GM12801 (cell line): ENCODE data around the gene CALD1.

Source experiments
- TF ChIP-seq, protein P1 (sequence below): IDR thresholded peaks from one replicate; pipeline ENCODE4 v1.5.1; 2011; ENCODE audit warnings: control low read depth; ENCODE audit not compliant: insufficient read length; ENCODE audit errors: extremely low read depth

Gene CALD1

DNA sequence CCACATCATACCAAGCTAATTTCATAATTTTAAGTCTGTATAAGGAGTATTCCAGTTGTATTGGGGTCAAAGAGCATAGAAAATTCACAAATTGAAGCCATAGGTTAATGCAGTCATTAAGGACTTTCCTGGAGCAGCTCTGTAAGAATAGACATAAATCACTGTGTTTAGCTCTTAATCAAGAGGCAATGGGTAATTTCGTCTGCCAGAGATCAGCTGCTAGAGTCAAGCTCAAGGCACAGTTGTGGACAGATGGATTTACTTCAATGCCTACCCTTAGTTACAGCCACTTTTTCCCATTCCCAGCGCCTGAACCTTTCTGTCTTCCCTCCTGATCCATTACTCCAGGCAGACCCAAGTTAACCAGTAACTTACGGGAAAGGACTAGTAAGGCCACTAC lies 166.3 kb downstream of the CALD1 start:
- TF ChIP-seq, protein P1, sequence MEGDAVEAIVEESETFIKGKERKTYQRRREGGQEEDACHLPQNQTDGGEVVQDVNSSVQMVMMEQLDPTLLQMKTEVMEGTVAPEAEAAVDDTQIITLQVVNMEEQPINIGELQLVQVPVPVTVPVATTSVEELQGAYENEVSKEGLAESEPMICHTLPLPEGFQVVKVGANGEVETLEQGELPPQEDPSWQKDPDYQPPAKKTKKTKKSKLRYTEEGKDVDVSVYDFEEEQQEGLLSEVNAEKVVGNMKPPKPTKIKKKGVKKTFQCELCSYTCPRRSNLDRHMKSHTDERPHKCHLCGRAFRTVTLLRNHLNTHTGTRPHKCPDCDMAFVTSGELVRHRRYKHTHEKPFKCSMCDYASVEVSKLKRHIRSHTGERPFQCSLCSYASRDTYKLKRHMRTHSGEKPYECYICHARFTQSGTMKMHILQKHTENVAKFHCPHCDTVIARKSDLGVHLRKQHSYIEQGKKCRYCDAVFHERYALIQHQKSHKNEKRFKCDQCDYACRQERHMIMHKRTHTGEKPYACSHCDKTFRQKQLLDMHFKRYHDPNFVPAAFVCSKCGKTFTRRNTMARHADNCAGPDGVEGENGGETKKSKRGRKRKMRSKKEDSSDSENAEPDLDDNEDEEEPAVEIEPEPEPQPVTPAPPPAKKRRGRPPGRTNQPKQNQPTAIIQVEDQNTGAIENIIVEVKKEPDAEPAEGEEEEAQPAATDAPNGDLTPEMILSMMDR, result no peak

DNA sequence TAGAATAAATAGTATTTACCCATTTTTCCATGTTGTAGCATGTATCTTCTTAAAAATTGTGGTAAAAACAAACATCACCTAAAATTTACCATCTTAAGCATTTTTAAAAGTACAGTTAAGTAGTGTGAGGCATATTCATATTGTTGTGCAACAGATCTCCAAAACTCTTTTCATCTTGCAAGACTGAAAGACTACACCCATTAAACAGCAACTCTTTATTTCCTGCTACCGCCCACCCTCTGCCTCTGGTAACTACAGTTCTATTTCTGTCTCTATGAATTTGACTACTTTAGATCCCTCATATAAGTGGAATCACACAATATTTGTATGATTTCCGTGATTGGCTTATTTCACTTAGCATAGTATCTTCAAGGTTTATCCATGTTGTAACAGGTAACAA lies 166.8 kb downstream of the CALD1 start:
- TF ChIP-seq, protein P1, result no peak

DNA sequence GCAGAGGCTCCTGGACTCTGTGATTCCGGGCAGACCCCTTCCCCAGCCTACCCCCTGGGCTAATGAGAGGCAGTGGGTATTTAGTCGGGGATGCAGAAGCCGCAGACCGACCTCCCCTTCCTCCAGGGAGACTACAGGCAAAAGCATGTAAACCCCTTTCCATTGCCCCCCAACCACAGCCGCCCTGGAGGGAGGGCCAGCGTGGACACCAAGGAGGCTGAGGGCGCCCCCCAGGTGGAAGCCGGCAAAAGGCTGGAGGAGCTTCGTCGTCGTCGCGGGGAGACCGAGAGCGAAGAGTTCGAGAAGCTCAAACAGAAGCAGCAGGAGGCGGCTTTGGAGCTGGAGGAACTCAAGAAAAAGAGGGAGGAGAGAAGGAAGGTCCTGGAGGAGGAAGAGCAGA lies 167.9 kb downstream of the CALD1 start:
- TF ChIP-seq, protein P1, result no peak

DNA sequence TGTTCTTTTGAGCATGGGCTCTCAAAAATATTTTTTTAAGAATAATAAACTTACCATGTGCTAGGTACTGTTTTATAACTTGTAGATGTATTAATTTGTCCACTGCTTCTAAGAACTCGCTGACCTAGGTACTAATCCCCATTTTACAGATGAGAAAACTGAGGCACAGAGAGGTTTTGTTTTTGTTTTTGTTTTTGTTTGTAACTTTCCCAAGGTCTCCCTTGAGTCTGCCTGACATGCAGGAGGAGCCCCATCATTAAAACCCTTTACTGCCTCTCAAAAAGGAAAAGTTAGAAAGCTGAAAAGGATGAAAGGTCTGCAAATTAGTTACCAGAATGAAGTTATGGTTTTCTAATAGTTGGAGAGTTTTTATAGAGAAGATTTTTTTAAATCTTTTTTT lies 168.4 kb downstream of the CALD1 start:
- TF ChIP-seq, protein P1, result no peak

DNA sequence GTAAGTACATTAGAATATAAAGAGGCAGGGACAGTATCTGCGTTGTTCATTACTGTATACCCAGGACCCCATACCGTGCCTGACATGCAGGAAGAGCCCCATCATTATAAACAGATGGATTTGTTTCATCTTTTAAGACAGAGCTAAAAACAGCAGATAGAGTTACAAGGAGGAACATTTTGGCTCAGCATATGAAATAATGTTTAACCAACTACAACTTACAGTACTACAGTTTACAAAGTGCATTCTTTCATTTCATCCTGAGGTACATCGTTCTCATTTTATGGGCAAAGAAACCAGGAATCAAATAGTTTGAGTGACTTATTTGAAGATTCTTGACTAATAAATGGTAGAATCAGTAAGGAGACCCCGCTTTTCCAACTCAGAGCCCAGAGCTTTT lies 168.8 kb downstream of the CALD1 start:
- TF ChIP-seq, protein P1, result no peak

DNA sequence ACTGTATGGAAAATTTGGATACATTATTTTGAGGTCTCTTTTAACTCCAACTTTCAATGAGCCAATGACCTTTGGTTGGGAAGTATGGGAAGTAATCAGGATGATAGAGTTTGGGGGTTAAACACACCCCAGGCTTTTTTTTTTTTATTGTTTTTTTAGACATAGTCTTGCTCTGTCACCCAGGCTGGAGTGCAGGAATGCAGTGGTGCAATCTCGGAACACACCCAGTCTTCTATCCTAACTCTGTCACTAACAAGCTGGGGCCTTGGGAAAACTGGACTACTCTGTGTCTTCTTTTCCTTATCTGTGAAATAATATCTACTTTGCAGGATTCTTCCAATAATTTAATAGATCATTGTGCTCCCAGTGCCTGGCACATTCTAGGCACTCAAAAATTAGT lies 169.3 kb downstream of the CALD1 start:
- TF ChIP-seq, protein P1, result no peak

DNA sequence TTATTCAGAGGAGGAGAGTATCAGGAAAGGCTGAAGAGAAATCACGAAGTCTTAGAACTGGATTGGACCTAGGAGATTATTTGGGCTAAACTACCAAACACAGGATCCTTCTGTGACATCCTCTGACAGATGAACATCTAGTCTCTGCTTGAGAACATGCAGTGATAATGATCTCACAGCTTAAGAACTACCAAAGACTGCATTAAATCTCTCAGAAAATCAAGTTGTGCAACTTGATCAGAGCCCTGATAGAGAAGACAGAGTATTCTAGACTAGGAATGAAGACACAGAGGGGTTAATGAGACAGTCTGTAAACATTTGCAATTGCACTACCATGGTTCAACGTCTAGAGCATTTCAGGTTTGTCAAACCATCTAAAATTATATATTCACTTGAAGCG lies 169.7 kb downstream of the CALD1 start:
- TF ChIP-seq, protein P1, result no peak
